Loucy (cell line): ENCODE results near the gene FREM1.

Experiments
- H2AFZ ChIP-seq: fragments of 200-600 bp; sonication (generic); 2 replicates; pipeline ENCODE4 v1.6.0; 2016; ENCODE audit warnings: antibody characterized with exemption, mild to moderate bottlenecking, low read length, moderate library complexity
- H3F3A ChIP-seq: fragments of 200-600 bp; 2 replicates; pipeline ENCODE4 v1.6.0; 2016; ENCODE audit warnings: antibody characterized with exemption, low read depth, mild to moderate bottlenecking
- H3K27me3 ChIP-seq: fragments of 200-600 bp; sonication (generic); 2 replicates; pipeline ENCODE4 v1.6.1; 2014; ENCODE audit warnings: low read length, mild to moderate bottlenecking; ENCODE audit not compliant: insufficient read depth, poor library complexity, severe bottlenecking
- H3K36me3 ChIP-seq: fragments of 200-600 bp; sonication (generic); 2 replicates; pipeline ENCODE4 v1.6.1; 2016; ENCODE audit warnings: low read length; ENCODE audit not compliant: insufficient read depth
- H3K4me1 ChIP-seq: fragments of 200-600 bp; sonication (generic); 2 replicates; pipeline ENCODE4 v1.5.1; 2014; ENCODE audit warnings: low read length, mild to moderate bottlenecking; ENCODE audit not compliant: insufficient read depth, poor library complexity, severe bottlenecking
- H3K4me2 ChIP-seq: fragments of 200-600 bp; sonication (generic); 2 replicates; pipeline ENCODE4 v1.6.0; 2014; ENCODE audit warnings: antibody characterized with exemption, low read length, low read depth, mild to moderate bottlenecking; ENCODE audit not compliant: poor library complexity, severe bottlenecking
- H3K4me3 ChIP-seq: fragments of 200-600 bp; sonication (generic); 2 replicates; pipeline ENCODE4 v1.5.1; 2014; ENCODE audit warnings: low read length, mild to moderate bottlenecking, mixed read lengths; ENCODE audit not compliant: poor library complexity, severe bottlenecking
- H3K79me2 ChIP-seq: fragments of 200-600 bp; sonication (generic); 2 replicates; pipeline ENCODE4 v1.6.1; 2014; ENCODE audit warnings: low read length; ENCODE audit not compliant: insufficient read depth
- H3K9ac ChIP-seq: fragments of 200-600 bp; sonication (generic); 2 replicates; pipeline ENCODE4 v1.6.0; 2014; ENCODE audit warnings: mild to moderate bottlenecking, low read depth, low read length, moderate library complexity; ENCODE audit not compliant: poor library complexity, severe bottlenecking
- H3K9me2 ChIP-seq: fragments of 200-600 bp; sonication (generic); replicated peaks from 2 replicates; pipeline ENCODE4 v1.6.1; 2016; ENCODE audit warnings: low read depth, low read length, mixed read lengths
- H3K9me3 ChIP-seq: fragments of 200-600 bp; sonication (generic); 2 replicates; pipeline ENCODE4 v1.6.1; 2014; ENCODE audit warnings: mild to moderate bottlenecking, antibody characterized with exemption, low read length, low read depth; ENCODE audit not compliant: insufficient read depth
- H4K20me1 ChIP-seq: fragments of 200-600 bp; sonication (generic); 2 replicates; pipeline ENCODE4 v1.6.0; 2014; ENCODE audit warnings: antibody characterized with exemption, low read length, mild to moderate bottlenecking; ENCODE audit not compliant: insufficient read depth, poor library complexity, severe bottlenecking
- EZH2phosphoT487 ChIP-seq: fragments of 200-600 bp; IDR thresholded peaks from 2 replicates; pipeline ENCODE4 v1.6.1; 2018; ENCODE audit warnings: antibody characterized with exemption, mild to moderate bottlenecking, moderate library complexity, borderline replicate concordance
- TF ChIP-seq, protein P1 (sequence below): fragments of 200-600 bp; sonication (generic); conservative IDR thresholded peaks from 2 replicates; pipeline ENCODE4 v1.5.1; 2014; ENCODE audit warnings: mild to moderate bottlenecking, antibody characterized with exemption, low read length

The FREM1 gene

DNA sequence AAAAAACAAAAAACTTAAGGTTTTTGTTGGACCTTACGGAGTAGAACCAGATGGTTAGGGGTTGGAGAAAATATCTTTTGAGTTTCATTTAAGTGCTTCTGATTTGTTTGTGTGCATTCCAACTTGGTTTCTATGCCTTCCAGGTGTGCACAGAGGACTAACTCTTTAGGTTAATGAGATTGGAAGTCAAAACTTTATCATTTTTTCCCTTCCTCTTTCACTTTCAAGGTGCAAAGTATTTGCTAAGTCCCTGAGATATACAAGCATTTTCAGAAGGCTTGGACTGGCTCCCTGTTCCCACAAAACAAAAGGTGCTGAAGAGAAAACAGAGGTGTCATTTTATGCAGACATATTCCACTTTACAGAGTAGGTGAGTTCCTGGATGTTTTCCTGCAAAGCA, 157.4 kb downstream of the FREM1 start:
- Histone ChIP-seq H3K36me3 (no peaks in the 10 kb centered on the region), H3K27me3 (no peaks in the 10 kb centered on the region), H3K4me3 (no peak overlapping the region), H3K4me2 (no peak overlapping the region), H3K9me3 (no peaks in the 10 kb centered on the region), H3F3A (no peaks in the 10 kb centered on the region), H3K9ac (no peak overlapping the region), H3K79me2 (no peaks in the 10 kb centered on the region), H3K4me1 (no peaks in the 10 kb centered on the region), H2AFZ (no peak overlapping the region), H3K9me2 (no peaks in the 10 kb centered on the region), H4K20me1 (no peaks in the 10 kb centered on the region)
- no peak for TF ChIP-seq EZH2phosphoT487
- TF ChIP-seq, protein P1, sequence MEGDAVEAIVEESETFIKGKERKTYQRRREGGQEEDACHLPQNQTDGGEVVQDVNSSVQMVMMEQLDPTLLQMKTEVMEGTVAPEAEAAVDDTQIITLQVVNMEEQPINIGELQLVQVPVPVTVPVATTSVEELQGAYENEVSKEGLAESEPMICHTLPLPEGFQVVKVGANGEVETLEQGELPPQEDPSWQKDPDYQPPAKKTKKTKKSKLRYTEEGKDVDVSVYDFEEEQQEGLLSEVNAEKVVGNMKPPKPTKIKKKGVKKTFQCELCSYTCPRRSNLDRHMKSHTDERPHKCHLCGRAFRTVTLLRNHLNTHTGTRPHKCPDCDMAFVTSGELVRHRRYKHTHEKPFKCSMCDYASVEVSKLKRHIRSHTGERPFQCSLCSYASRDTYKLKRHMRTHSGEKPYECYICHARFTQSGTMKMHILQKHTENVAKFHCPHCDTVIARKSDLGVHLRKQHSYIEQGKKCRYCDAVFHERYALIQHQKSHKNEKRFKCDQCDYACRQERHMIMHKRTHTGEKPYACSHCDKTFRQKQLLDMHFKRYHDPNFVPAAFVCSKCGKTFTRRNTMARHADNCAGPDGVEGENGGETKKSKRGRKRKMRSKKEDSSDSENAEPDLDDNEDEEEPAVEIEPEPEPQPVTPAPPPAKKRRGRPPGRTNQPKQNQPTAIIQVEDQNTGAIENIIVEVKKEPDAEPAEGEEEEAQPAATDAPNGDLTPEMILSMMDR: no peak

DNA sequence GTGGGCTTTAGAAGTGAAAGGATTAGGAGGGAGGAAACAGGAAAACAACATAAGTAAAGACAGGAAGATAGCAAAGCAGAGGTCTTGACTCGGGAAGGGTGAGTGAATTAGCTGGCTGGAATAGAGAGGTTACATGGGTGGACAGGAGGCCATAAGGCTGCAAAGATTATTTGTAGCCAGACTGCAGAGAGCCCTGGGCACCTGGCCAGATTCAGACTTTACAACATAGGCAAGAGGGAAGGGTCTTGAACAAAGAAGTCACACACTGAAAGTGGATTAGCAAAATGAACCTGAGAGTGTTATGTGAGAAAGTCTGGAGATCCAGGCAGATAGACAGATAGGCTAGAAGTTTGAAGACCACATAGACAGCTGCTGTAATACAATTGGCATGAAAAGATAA, 158.0 kb downstream of the FREM1 start:
- Histone ChIP-seq H3K9ac (no peak overlapping the region), H3K4me3 (no peak overlapping the region), H2AFZ (no peak overlapping the region; the same call in 1 of the 2 replicates), H4K20me1 (no peaks in the 10 kb centered on the region), H3F3A (no peaks in the 10 kb centered on the region), H3K4me1 (no peaks in the 10 kb centered on the region), H3K4me2 (no peak overlapping the region), H3K9me2 (no peaks in the 10 kb centered on the region), H3K9me3 (no peaks in the 10 kb centered on the region), H3K27me3 (no peaks in the 10 kb centered on the region), H3K36me3 (no peaks in the 10 kb centered on the region), H3K79me2 (no peaks in the 10 kb centered on the region)
- no peak for TF ChIP-seq EZH2phosphoT487
- TF ChIP-seq, protein P1: no peak

DNA sequence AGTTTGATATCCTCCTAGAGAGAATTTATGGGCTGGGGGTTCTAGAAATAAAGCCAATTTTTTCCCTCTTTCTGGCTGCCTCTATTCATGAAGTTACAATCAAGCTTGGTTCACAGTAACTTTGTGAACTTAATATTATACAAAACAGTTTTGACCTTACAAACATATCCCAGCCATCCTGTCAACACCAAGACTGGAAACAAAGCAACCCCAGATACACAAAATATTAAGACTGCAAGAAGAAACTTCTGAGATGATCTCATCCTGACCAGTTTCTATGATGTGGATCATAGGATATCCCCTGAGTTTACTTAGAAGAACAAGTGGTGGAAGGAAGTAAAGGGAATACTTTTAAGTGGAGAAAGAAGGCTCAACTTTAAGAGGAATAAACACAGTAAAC, 159.4 kb downstream of the FREM1 start:
- no peaks in the 10 kb centered on the region for H3K9me3 ChIP-seq
- no peak overlapping the region for H3K9ac ChIP-seq
- no peaks in the 10 kb centered on the region for H3K9me2 ChIP-seq
- no peaks in the 10 kb centered on the region for H4K20me1 ChIP-seq
- TF ChIP-seq, protein P1: no peak
- TF ChIP-seq EZH2phosphoT487: no peak
- no peaks in the 10 kb centered on the region for H3K27me3 ChIP-seq
- no peak overlapping the region for H3K4me2 ChIP-seq
- no peaks in the 10 kb centered on the region for H3K36me3 ChIP-seq
- H3K4me1 ChIP-seq: no peaks in the 10 kb centered on the region
- no peak overlapping the region for H2AFZ ChIP-seq
- no peaks in the 10 kb centered on the region for H3F3A ChIP-seq
- H3K4me3 ChIP-seq: no peak overlapping the region
- no peaks in the 10 kb centered on the region for H3K79me2 ChIP-seq
